RWPE2 (cell line): Measurements from ENCODE around the gene FBLN7.

Experiments used
- ATAC-seq: fragments of 200-7000 bp; cut with Tn5 transposase; 3 replicates; pipeline ENCODE4 v1.9.1; 2021; ENCODE audit warnings: low read depth
- DNase-seq: peaks from one replicate; pipeline ENCODE4 v3.0.0-alpha.2; 2020; ENCODE audit warnings: low spot score
- H3K27ac ChIP-seq: fragments of 450-650 bp; 2 replicates; pipeline ENCODE4 v1.5.1; 2017; ENCODE audit warnings: mild to moderate bottlenecking; ENCODE audit not compliant: poor library complexity, severe bottlenecking
- H3K27me3 ChIP-seq: fragments of 250-450 bp; sonication (Bioruptor Pico); 2 replicates; pipeline ENCODE4 v1.5.1; 2021; ENCODE audit warnings: mild to moderate bottlenecking, moderate library complexity; ENCODE audit not compliant: insufficient read depth, poor library complexity, severe bottlenecking
- H3K36me3 ChIP-seq: fragments of 250-450 bp; sonication (Bioruptor Pico); 2 replicates; pipeline ENCODE4 v1.5.1; 2020; ENCODE audit warnings: low read depth, mild to moderate bottlenecking, moderate library complexity
- H3K4me1 ChIP-seq: fragments of 250-450 bp; sonication (Bioruptor Pico); 2 replicates; pipeline ENCODE4 v1.5.1; 2021; ENCODE audit warnings: mild to moderate bottlenecking, moderate library complexity; ENCODE audit not compliant: insufficient read depth, poor library complexity, severe bottlenecking
- H3K4me3 ChIP-seq: fragments of 250-450 bp; sonication (Bioruptor Pico); 2 replicates; pipeline ENCODE4 v1.5.1; 2021; ENCODE audit warnings: mild to moderate bottlenecking, moderate library complexity; ENCODE audit not compliant: severe bottlenecking
- H3K9me3 ChIP-seq: fragments of 250-450 bp; sonication (Bioruptor Pico); 2 replicates; pipeline ENCODE4 v1.5.1; 2021; ENCODE audit warnings: mild to moderate bottlenecking, moderate library complexity; ENCODE audit not compliant: severe bottlenecking
- TF ChIP-seq, protein P1 (sequence below): fragments of 450-650 bp; IDR thresholded peaks from one replicate; pipeline ENCODE4 v1.5.1; 2017; ENCODE audit warnings: mild to moderate bottlenecking, moderate library complexity; ENCODE audit not compliant: poor library complexity, severe bottlenecking

Gene FBLN7

DNA sequence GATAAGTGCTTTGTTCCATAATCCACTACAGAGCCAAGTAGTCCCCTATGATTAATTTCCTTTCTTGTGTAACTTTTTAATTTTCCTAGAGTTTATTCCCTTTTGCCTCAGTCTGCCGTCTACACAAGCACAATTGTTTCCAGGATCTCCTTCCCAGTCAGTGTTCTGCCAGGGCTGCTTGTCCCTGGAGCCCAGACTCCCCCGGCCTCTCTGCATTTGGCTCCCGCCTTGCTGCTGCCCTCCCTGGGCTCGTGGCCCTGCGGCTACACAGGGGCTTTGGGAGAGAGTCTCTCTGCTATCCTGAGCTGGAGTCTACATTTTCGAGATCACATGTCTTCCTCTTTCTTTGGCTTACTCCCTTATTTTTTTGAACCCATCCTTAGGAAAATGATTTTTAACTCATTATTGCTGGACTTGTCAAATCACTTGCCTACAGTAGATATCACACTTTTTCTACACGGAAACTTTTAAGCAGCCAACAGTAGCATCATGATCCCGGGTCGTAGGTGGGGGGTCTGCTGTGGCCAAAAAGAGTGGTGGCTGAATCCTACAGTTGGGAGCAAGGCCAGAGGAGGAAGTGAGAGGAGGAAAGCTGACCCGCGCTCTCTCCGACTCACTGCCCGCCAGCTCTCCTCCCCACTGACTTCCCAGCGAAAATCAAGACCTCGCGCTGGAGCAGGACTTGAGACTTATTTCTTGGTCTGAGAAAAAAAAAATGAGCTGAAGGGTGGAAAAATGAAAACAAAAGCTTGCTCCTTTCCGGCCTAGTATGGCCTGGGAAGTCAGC is 9.4 kb downstream of the FBLN7 start:
- DNase-seq, result no peak
- Histone ChIP-seq H3K36me3 (no peaks in the 10 kb centered on the region), H3K27ac (no peak overlapping the region), H3K4me1 (no peaks in the 10 kb centered on the region), H3K27me3 (no peaks in the 10 kb centered on the region), H3K4me3 (no peak overlapping the region), H3K9me3 (no peaks in the 10 kb centered on the region)
- TF ChIP-seq, protein P1, sequence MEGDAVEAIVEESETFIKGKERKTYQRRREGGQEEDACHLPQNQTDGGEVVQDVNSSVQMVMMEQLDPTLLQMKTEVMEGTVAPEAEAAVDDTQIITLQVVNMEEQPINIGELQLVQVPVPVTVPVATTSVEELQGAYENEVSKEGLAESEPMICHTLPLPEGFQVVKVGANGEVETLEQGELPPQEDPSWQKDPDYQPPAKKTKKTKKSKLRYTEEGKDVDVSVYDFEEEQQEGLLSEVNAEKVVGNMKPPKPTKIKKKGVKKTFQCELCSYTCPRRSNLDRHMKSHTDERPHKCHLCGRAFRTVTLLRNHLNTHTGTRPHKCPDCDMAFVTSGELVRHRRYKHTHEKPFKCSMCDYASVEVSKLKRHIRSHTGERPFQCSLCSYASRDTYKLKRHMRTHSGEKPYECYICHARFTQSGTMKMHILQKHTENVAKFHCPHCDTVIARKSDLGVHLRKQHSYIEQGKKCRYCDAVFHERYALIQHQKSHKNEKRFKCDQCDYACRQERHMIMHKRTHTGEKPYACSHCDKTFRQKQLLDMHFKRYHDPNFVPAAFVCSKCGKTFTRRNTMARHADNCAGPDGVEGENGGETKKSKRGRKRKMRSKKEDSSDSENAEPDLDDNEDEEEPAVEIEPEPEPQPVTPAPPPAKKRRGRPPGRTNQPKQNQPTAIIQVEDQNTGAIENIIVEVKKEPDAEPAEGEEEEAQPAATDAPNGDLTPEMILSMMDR, result no peak
- ATAC-seq, result no peak

DNA sequence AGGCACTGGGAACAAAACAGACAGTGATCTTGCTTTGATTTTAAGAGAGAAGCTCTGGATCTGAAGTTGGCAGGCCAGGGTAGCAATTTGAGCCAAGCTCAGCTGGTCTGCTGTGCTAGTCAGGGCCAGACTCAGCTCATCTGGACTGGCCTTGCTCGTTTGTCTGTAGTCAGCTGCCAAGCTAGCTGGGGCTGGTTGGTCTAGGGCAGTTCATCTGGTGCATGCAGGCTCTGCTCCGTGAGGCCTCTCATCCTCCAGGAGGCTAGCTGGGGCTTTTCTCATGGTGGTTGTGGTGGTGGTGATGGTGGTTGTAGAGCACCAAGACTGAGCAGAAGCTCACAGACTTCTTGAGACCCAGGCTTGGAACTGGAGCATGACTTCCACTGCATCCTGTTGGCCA is 10.3 kb downstream of the FBLN7 start:
- TF ChIP-seq, protein P1, result no peak
- no peak overlapping the region for H3K4me3 ChIP-seq
- DNase-seq, result no peak
- no peaks in the 10 kb centered on the region for H3K4me1 ChIP-seq
- no peak for ATAC-seq
- no peaks in the 10 kb centered on the region for H3K36me3 ChIP-seq
- no peaks in the 10 kb centered on the region for H3K27me3 ChIP-seq
- no peak overlapping the region for H3K27ac ChIP-seq
- no peaks in the 10 kb centered on the region for H3K9me3 ChIP-seq

DNA sequence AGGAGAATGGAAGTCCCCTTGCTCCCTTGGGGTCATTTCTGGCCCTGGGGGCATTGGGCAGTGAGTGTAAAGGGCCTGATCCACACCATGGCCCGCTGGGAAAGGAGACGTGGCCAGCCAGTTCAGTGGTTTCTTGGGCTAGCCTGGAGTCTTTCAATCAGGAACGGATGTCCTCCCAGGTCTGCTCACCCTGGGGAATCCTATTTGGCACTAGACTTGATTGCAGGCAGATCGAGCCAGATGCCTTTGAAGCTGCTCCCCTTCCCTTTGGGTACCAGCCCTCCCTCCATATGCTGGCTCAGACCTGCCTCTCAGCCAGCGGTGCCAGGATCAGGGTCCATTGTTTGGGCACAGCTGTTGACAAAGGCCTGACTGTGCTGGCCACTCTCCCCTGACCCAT is 11.0 kb downstream of the FBLN7 start:
- TF ChIP-seq, protein P1, result no peak

DNA sequence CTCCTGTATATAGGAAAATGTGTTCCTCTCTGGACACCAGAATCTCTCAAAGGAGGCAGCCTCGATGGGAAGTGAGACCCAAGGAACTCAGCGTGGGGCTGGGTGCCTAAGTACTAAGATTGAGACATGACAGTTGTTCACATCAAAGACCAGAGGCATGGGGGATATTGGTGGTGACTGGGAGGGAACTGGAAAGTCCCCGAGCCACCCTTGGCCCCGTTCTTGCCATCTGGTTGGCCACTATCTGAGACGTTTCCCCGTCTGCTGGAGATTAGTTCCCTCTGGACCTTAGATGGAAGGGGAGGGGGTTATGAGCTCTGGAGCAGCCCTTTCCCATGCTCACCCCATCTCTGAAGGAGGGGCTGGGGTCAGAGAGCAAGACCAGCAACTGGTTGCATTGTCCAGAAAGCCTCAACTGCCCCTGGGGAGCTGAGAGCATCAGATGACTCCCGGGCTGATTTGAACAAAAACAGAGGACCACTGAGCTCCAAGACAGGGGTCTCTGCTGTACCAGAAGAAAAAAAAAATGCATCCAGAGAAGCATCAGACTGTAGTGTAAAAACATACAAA is 11.8 kb downstream of the FBLN7 start:
- Histone ChIP-seq H3K36me3 (no peaks in the 10 kb centered on the region), H3K27ac (peak overlapping the region; percentile 44), H3K27me3 (no peaks in the 10 kb centered on the region), H3K9me3 (no peaks in the 10 kb centered on the region), H3K4me3 (no peak overlapping the region), H3K4me1 (no peaks in the 10 kb centered on the region)
- TF ChIP-seq, protein P1, result no peak
- ATAC-seq (no peak), DNase-seq (no peak)

More for the DNA sequence above, 11.0 kb downstream of the FBLN7 start:
- H3K9me3 ChIP-seq, result no peaks in the 10 kb centered on the region
- DNase-seq, result no peak
- H3K36me3 ChIP-seq, result no peaks in the 10 kb centered on the region
- H3K27ac ChIP-seq, result no peak overlapping the region
- ATAC-seq, result no peak
- no peak overlapping the region for H3K4me3 ChIP-seq
- no peaks in the 10 kb centered on the region for H3K27me3 ChIP-seq
- no peaks in the 10 kb centered on the region for H3K4me1 ChIP-seq

DNA sequence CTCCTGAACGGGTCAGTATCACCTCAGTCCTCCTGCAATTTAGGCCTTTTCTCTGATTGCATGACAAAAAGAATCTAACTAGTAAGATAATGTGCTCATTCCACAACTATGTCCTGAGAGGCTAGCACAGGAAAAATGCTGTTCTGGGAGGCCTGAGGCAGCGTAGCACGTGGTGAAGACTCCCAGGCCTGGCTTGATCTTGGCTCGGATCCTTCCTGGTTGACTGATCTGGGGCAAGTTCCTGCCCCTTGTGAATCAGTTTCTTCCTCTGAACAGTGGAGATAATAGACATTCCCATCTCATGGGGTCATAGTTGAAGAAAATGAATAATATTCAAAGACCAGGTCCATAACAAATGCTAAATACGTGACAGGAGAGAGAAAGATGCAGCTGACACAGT is 12.3 kb downstream of the FBLN7 start:
- Histone ChIP-seq H3K4me1 (no peaks in the 10 kb centered on the region), H3K27ac (peak overlapping the region; percentile 44), H3K4me3 (no peak overlapping the region), H3K36me3 (no peaks in the 10 kb centered on the region), H3K9me3 (no peaks in the 10 kb centered on the region), H3K27me3 (no peaks in the 10 kb centered on the region)
- peak; percentile 86 for ATAC-seq
- DNase-seq, result no peak
- TF ChIP-seq, protein P1, result no peak
